ENCODE results near the gene NMRK1.

Gene NMRK1

DNA sequence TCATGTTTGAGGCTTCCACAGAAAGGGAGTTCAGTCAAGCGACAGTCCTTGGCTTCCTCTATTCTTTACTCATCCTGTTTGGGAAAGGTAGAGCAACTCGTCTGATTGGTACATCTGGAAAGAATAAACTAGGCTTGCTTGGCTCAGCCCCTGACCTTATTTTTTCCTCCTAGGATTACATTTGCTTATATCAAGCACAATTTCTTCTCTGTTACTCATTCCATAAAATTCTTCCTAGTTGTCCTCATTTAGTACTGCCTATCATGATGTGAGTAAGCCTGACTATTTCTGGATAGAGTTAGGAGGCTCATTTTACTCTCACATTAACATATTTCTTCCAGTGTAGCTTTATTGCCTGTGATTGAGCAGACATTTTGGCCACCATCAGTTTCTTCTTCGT lies 48.9 kb downstream of the NMRK1 start (continued):
- TF ChIP-seq HOXC10 (CRISPR knock-in tag; IDR thresholded peaks at IDR 0.05): no peak
- no peak for TF ChIP-seq ZSCAN16 (tag by site-specific recombination; IDR thresholded peaks at IDR 0.05)
- no peak for TF ChIP-seq ZNF837 (tag by site-specific recombination; IDR thresholded peaks at IDR 0.05)

- no peaks in the 10 kb centered on the region for H3K36me3 ChIP-seq (ENCODE audit: control insufficient read depth in 2 of 2, insufficient read depth in 1 of 2, low read length in 2 of 2)
- no peaks in the 10 kb centered on the region for H3K4me1 ChIP-seq (ENCODE audit: control insufficient read depth, insufficient read depth, low read length)
- no peaks in the 10 kb centered on the region for H3K9me3 ChIP-seq (ENCODE audit: control insufficient read depth, insufficient read depth, low read depth, low read length)
- POLR2A ChIA-PET: no interaction called here
- TF ChIP-seq ZNF654 (tag by site-specific recombination; IDR thresholded peaks at IDR 0.05; ENCODE audit: low read depth): no peak
- no peak for TF ChIP-seq BCL11A (tag by site-specific recombination; IDR thresholded peaks at IDR 0.05; ENCODE audit: low read depth)
- no peak for TF ChIP-seq KLF10 (tag by site-specific recombination; IDR thresholded peaks at IDR 0.05)
- no peak for TF ChIP-seq ZNF24 (tag by site-specific recombination; IDR thresholded peaks at IDR 0.05)
- no peak for TF ChIP-seq ZSCAN23 (tag by site-specific recombination; IDR thresholded peaks at IDR 0.05)
- TF ChIP-seq HOXD13 (CRISPR knock-in tag; IDR thresholded peaks at IDR 0.05; ENCODE audit: borderline replicate concordance): no peak
- no peak for TF ChIP-seq BCL11B (tag by site-specific recombination; IDR thresholded peaks at IDR 0.05; ENCODE audit: low read depth)
- TF ChIP-seq ZNF658 (tag by site-specific recombination; IDR thresholded peaks at IDR 0.05): no peak
- TF ChIP-seq, protein P1, sequence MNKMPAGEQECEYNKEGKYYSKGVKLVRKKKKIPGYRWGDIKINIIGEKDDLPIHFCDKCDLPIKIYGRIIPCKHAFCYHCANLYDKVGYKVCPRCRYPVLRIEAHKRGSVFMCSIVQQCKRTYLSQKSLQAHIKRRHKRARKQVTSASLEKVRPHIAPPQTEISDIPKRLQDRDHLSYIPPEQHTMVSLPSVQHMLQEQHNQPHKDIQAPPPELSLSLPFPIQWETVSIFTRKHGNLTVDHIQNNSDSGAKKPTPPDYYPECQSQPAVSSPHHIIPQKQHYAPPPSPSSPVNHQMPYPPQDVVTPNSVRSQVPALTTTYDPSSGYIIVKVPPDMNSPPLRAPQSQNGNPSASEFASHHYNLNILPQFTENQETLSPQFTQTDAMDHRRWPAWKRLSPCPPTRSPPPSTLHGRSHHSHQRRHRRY (tag by site-specific recombination; IDR thresholded peaks at IDR 0.05): no peak
- TF ChIP-seq ZNF362 (tag by site-specific recombination; IDR thresholded peaks at IDR 0.05): no peak
- no peak for TF ChIP-seq ZNF513 (tag by site-specific recombination; IDR thresholded peaks at IDR 0.05)
- TF ChIP-seq HOXC10 (CRISPR knock-in tag; IDR thresholded peaks at IDR 0.05): no peak
- no peak for TF ChIP-seq ZNF112 (tag by site-specific recombination; IDR thresholded peaks at IDR 0.05)
- TF ChIP-seq ZNF549 (tag by site-specific recombination; IDR thresholded peaks at IDR 0.05): no peak
- TF ChIP-seq, protein P2, sequence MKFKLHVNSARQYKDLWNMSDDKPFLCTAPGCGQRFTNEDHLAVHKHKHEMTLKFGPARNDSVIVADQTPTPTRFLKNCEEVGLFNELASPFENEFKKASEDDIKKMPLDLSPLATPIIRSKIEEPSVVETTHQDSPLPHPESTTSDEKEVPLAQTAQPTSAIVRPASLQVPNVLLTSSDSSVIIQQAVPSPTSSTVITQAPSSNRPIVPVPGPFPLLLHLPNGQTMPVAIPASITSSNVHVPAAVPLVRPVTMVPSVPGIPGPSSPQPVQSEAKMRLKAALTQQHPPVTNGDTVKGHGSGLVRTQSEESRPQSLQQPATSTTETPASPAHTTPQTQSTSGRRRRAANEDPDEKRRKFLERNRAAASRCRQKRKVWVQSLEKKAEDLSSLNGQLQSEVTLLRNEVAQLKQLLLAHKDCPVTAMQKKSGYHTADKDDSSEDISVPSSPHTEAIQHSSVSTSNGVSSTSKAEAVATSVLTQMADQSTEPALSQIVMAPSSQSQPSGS (tag by site-specific recombination; IDR thresholded peaks at IDR 0.05; ENCODE audit: low read depth): no peak
- TF ChIP-seq ZNF544 (tag by site-specific recombination; IDR thresholded peaks at IDR 0.05): no peak
- no peak for TF ChIP-seq ZNF311 (tag by site-specific recombination; IDR thresholded peaks at IDR 0.05; ENCODE audit: borderline replicate concordance)
- no peak for TF ChIP-seq ZNF292 (tag by site-specific recombination; IDR thresholded peaks at IDR 0.05; ENCODE audit: borderline replicate concordance, low read depth)
- TF ChIP-seq ZNF184 (tag by site-specific recombination; IDR thresholded peaks at IDR 0.05): no peak
- TF ChIP-seq ZNF664 (tag by site-specific recombination; IDR thresholded peaks at IDR 0.05): no peak
- H3K4me3 ChIP-seq (ENCODE audit: low read depth, low read length): no peak overlapping the region
- no peak overlapping the region for H3K27ac ChIP-seq (ENCODE audit: extremely low read depth, low read depth, low read length)
- CTCF ChIA-PET: no interaction called here
Observed at GRCh38 chr9:75036793-75037192, 51.2 kb downstream of the NMRK1 start.

All from HEK293 (cell line).